ENCODE data around the gene SAMD10. TPM values are rescaled to one million over a fixed set of nuclear protein-coding genes. Genes with fewer than 3 reads are reported as not detected.

SAMD10 gene
- total and polyA plus RNA-seq, 4 donors, result 0.74 to 3.4 (median 2.1) TPM

DNA sequence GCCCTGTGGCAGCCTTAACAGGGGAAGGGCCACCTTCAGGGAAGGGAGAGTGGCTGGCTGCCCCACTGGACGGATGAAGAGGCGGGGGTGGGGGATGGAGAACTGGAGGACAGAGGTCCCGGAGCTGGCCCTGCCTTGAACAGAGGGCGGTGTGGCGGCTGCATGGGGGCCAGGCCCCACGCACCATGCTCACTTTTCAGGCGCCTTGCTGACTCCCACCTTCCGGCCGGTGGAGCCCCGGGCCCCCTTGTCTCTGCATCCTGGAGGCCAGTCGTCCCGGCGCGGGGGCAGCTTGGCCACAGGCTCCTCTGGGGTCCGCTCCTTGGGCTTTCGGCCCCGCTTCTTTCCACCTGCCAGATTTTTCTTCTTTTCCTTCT lies 19.8 kb downstream of the SAMD10 start:
- WGBS, result 94% methylated on average over 17 of the region's 17 CpGs
- peaks cover 9 to 32% (median 21%) of the 10 kb centered on the region in 4 donors for H3K4me1 ChIP-seq (ENCODE audit: control insufficient read depth in 4 of 4, insufficient read depth in 4 of 4, low read length in 3 of 4)
- peaks cover 5 to 43% (median 16%) of the 10 kb centered on the region in 4 donors for H3K36me3 ChIP-seq (ENCODE audit: control insufficient read depth in 4 of 4, insufficient read depth in 3 of 4, low read depth in 1 of 4, low read length in 3 of 4)
- H3K9me3 ChIP-seq (ENCODE audit: control insufficient read depth in 4 of 4, low read length in 3 of 4), result no peaks in the 10 kb centered on the region
- H3K27ac ChIP-seq (ENCODE audit: low read depth in 1 of 2, low read length in 2 of 2), result no peak overlapping the region
- no peak for DNase-seq (ENCODE audit: low spot score)
- TF ChIP-seq HNF4G (IDR thresholded peaks at IDR 0.05), result no peak
- H3K27me3 ChIP-seq (ENCODE audit: control insufficient read depth in 4 of 4, insufficient read depth in 4 of 4, low read length in 3 of 4), result no peaks in the 10 kb centered on the region
- H3K4me3 ChIP-seq (ENCODE audit: low read depth in 1 of 3, low read length in 3 of 3), result no peak overlapping the region
- no peak overlapping the region for H3K9ac ChIP-seq (ENCODE audit: low read depth in 1 of 2, low read length in 2 of 2)

DNA sequence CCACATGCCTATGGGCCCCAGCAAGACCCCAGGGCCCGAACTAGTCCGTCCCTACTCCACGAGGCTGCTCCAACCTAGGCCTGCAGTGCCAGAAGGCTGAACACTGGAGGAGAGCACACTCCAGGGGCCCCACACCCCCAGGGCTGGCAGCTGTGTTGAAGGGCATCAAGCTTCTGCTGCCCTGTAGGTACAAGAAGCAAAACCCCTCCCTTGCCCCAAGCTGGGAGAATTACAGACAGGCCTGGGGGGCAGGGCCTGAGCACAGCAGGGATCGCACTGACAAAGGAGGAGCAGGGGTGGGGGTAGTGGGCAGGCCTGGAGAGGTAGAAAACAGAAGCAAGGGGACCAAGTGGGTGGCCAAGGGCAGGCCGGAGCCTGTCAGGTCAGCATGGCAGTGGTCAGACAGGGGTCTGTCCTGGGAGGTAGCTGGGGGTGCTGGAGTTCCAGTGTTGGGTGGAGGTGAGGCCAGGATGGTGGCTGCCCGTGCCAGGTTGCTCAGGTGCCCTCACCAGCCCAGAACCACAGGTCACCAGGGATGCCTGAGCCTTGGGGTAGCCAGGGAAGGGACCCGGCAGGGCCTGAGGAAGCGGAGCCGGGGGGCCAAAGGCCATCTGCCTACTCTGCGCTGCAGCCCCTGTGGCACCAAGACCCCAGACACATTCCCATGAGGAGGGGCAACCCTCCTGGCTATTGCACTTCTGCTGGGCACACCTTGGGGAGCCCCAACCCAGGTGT lies 20.3 kb downstream of the SAMD10 start:
- no peak overlapping the region for H3K4me3 ChIP-seq (ENCODE audit: low read depth in 1 of 3, low read length in 3 of 3)
- no peak overlapping the region for H3K27ac ChIP-seq (ENCODE audit: low read depth in 1 of 2, low read length in 2 of 2)
- H3K9me3 ChIP-seq (ENCODE audit: control insufficient read depth in 4 of 4, low read length in 3 of 4), result no peaks in the 10 kb centered on the region
- TF ChIP-seq EGR1 (IDR thresholded peaks at IDR 0.05; ENCODE audit: low read depth in 2 of 2) (no peak), ATF3 (IDR thresholded peaks at IDR 0.05) (no peak), FOXA2 (IDR thresholded peaks at IDR 0.05) (no peak), NR2F2 (IDR thresholded peaks at IDR 0.05) (no peak), RAD21 (IDR thresholded peaks at IDR 0.05) (no peak), JUND (IDR thresholded peaks at IDR 0.05) (no peak), TAF1 (conservative IDR thresholded peaks at IDR 0.05) (no peak), GABPA (IDR thresholded peaks at IDR 0.05 in 1 of 2, conservative IDR thresholded peaks at IDR 0.05 in 1 of 2) (no peak), CTCF (IDR thresholded peaks at IDR 0.05; ENCODE audit: low read depth, low read length, missing input control) (no peak), RXRA (IDR thresholded peaks at IDR 0.05) (no peak), SP1 (IDR thresholded peaks at IDR 0.05) (no peak), HNF4G (IDR thresholded peaks at IDR 0.05) (no peak), YY1 (IDR thresholded peaks at IDR 0.05) (no peak), MAX (IDR thresholded peaks at IDR 0.05) (no peak), FOXA1 (IDR thresholded peaks at IDR 0.05) (no peak), ZBTB33 (IDR thresholded peaks at IDR 0.05) (no peak), HNF4A (conservative IDR thresholded peaks at IDR 0.05) (no peak)
- TF ChIP-seq, protein P1, sequence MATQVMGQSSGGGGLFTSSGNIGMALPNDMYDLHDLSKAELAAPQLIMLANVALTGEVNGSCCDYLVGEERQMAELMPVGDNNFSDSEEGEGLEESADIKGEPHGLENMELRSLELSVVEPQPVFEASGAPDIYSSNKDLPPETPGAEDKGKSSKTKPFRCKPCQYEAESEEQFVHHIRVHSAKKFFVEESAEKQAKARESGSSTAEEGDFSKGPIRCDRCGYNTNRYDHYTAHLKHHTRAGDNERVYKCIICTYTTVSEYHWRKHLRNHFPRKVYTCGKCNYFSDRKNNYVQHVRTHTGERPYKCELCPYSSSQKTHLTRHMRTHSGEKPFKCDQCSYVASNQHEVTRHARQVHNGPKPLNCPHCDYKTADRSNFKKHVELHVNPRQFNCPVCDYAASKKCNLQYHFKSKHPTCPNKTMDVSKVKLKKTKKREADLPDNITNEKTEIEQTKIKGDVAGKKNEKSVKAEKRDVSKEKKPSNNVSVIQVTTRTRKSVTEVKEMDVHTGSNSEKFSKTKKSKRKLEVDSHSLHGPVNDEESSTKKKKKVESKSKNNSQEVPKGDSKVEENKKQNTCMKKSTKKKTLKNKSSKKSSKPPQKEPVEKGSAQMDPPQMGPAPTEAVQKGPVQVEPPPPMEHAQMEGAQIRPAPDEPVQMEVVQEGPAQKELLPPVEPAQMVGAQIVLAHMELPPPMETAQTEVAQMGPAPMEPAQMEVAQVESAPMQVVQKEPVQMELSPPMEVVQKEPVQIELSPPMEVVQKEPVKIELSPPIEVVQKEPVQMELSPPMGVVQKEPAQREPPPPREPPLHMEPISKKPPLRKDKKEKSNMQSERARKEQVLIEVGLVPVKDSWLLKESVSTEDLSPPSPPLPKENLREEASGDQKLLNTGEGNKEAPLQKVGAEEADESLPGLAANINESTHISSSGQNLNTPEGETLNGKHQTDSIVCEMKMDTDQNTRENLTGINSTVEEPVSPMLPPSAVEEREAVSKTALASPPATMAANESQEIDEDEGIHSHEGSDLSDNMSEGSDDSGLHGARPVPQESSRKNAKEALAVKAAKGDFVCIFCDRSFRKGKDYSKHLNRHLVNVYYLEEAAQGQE (IDR thresholded peaks at IDR 0.05), result no peak
- no peak for DNase-seq (ENCODE audit: low spot score)
- no peaks in the 10 kb centered on the region for H3K27me3 ChIP-seq (ENCODE audit: control insufficient read depth in 4 of 4, insufficient read depth in 4 of 4, low read length in 3 of 4)
- 94% methylated on average over 10 of the region's 10 CpGs for WGBS
- peaks cover 5 to 42% (median 14%) of the 10 kb centered on the region in 4 donors for H3K36me3 ChIP-seq (ENCODE audit: control insufficient read depth in 4 of 4, insufficient read depth in 3 of 4, low read depth in 1 of 4, low read length in 3 of 4)
- H3K9ac ChIP-seq (ENCODE audit: low read depth in 1 of 2, low read length in 2 of 2), result no peak overlapping the region
- peaks cover 15 to 38% (median 27%) of the 10 kb centered on the region in 4 donors for H3K4me1 ChIP-seq (ENCODE audit: control insufficient read depth in 4 of 4, insufficient read depth in 4 of 4, low read length in 3 of 4)
